CD4-positive, alpha-beta memory T cell (primary cell): Measurements from ENCODE around the gene KCNH4. TPM values are rescaled to one million over a fixed set of nuclear protein-coding genes. Genes with fewer than 3 reads are reported as not detected.
"Not testable (repeated sequence)": the region's sequence is repeated elsewhere in the genome, so short reads cannot be mapped to it uniquely, and the experiment has no call there.

Source experiments
- CTCF ChIA-PET: fragments of 350-600 bp; sonication (Branson Sonifier 250); formaldehyde crosslinking; loops from one replicate; lab custom pipeline; 2021; ENCODE audit warnings: inconsistent platforms; ENCODE audit not compliant: partially characterized antibody; lab: Charles Lee
- POLR2A ChIA-PET: fragments of 350-600 bp; sonication (Branson Sonifier 250); formaldehyde crosslinking; loops from one replicate; lab custom pipeline; 2021; ENCODE audit not compliant: partially characterized antibody; lab: Charles Lee
- DNase-seq, 5 donors: peaks; one replicate each; pipeline versions ENCODE4 v3.0.0 to v3.0.0-alpha.2; 2020 to 2022; ENCODE audit warnings: mixed read lengths in 1 of 5
- H3K27ac ChIP-seq: one replicate; pipeline ENCODE4 v1.7.0; 2013; ENCODE audit warnings: low read depth, low read length
- H3K27me3 ChIP-seq: 2 replicates; pipeline ENCODE4 v1.7.0; 2013; ENCODE audit warnings: mild to moderate bottlenecking, low read length, moderate library complexity; ENCODE audit not compliant: insufficient read depth
- H3K36me3 ChIP-seq: 2 replicates; pipeline ENCODE4 v1.7.0; 2013; ENCODE audit warnings: mild to moderate bottlenecking, low read length, moderate library complexity; ENCODE audit not compliant: insufficient read depth
- H3K4me1 ChIP-seq: 2 replicates; pipeline ENCODE4 v1.7.0; 2013; ENCODE audit warnings: mild to moderate bottlenecking, low read length, moderate library complexity; ENCODE audit not compliant: insufficient read depth
- H3K4me3 ChIP-seq, 2 donors: one replicate each; pipeline ENCODE4 v1.7.0; 2013; ENCODE audit warnings: low read length in 2 of 2, mild to moderate bottlenecking in 1 of 2
- H3K9me3 ChIP-seq, 2 donors: one replicate each; pipeline ENCODE4 v1.7.0; 2013; ENCODE audit warnings: low read length in 2 of 2, control low read depth in 1 of 2; ENCODE audit not compliant: control insufficient read depth in 1 of 2
- H3K27ac Mint-ChIP-seq, 7 donors: one replicate each; pipeline ENCODE4 v1.8.0; 2020 to 2021; ENCODE audit warnings: mixed read lengths in 7 of 7, mild to moderate bottlenecking in 6 of 7, inconsistent platforms in 3 of 7, moderate library complexity in 3 of 7
- H3K27me3 Mint-ChIP-seq, 2 donors: one replicate each; pipeline ENCODE4 v1.8.0; 2020 to 2021; ENCODE audit warnings: mixed read lengths in 2 of 2
- H3K36me3 Mint-ChIP-seq, 2 donors: one replicate each; pipeline ENCODE4 v1.8.0; 2020 to 2021; ENCODE audit warnings: mixed read lengths in 2 of 2, inconsistent platforms in 1 of 2, mild to moderate bottlenecking in 1 of 2
- H3K4me1 Mint-ChIP-seq, 4 donors: one replicate each; pipeline ENCODE4 v1.8.0; 2020 to 2021; ENCODE audit warnings: mixed read lengths in 4 of 4, mild to moderate bottlenecking in 1 of 4
- H3K4me3 Mint-ChIP-seq, 8 donors: one replicate each; pipeline ENCODE4 v1.8.0; 2020 to 2021; ENCODE audit warnings: mixed read lengths in 8 of 8, mild to moderate bottlenecking in 7 of 8, moderate library complexity in 6 of 8, inconsistent platforms in 3 of 8
- H3K9me3 Mint-ChIP-seq, 8 donors: one replicate each; pipeline ENCODE4 v1.8.0; 2020 to 2021; ENCODE audit warnings: mixed read lengths in 8 of 8, mild to moderate bottlenecking in 5 of 8, inconsistent platforms in 3 of 8, moderate library complexity in 1 of 8
- intact Hi-C: fragments of 100-400 bp; cut with micrococcal nuclease; formaldehyde crosslinking; loops from one replicate; pipeline ENCODE4 v1.15.1; 2023
- polyA plus RNA-seq, 2 donors: library from polyadenylated mRNA; unstranded; fragments of 300-500 nt; fragmentation: Illumina TruSeq; gene quantifications; one replicate each; pipeline ENCODE4 v1.2.3, GENCODE V29; 2021
- total RNA-seq, 2 experiments: library from RNA; stranded (reverse); gene quantifications; one replicate each; pipeline ENCODE4 v1.2.3, GENCODE V29; 2021

The KCNH4 gene
- total and polyA plus RNA-seq, 4 experiments from 2014 or later = 0.09 to 0.11 TPM; not detected in 2

DNA sequence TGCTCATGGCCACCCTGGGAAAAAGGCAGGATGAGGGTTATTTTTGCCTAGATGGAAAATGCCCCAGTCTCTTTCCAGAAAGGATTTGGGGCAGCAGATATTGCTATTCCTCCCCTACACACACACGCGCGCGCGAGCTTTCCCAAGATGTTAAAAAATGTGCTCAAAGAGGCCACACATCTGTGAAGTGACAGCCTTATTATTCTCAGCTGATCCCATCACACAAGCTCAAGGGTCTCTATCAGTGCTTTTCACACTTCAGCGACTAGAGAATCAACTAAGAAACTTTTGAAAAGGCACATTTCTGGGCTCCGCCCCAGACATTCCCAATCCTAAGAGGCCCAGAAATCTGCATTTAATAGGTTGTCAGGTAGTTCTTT, 20.4 kb downstream of the KCNH4 start:
- Histone ChIP-seq H3K36me3 (no peaks in the 10 kb centered on the region), H3K27me3 (no peaks in the 10 kb centered on the region), H3K27ac (no peak overlapping the region), H3K4me3 (no peak overlapping the region), H3K4me1 (peaks cover 3% of the 10 kb centered on the region), H3K9me3 (no peaks in the 10 kb centered on the region)
- intact Hi-C loops = no loop called here
- ChIA-PET POLR2A (no interaction called here), CTCF (no interaction called here)
- Mint-ChIP-seq H3K9me3 (peaks cover 0 to 9% (median 0%) of the 10 kb centered on the region in 8 donors), H3K27me3 (no peaks in the 10 kb centered on the region), H3K4me1 (peaks cover 0 to 6% (median 1%) of the 10 kb centered on the region in 4 donors), H3K27ac (no peak overlapping the region), H3K4me3 (no peak overlapping the region), H3K36me3 (no peaks in the 10 kb centered on the region)
- no peak for DNase-seq

DNA sequence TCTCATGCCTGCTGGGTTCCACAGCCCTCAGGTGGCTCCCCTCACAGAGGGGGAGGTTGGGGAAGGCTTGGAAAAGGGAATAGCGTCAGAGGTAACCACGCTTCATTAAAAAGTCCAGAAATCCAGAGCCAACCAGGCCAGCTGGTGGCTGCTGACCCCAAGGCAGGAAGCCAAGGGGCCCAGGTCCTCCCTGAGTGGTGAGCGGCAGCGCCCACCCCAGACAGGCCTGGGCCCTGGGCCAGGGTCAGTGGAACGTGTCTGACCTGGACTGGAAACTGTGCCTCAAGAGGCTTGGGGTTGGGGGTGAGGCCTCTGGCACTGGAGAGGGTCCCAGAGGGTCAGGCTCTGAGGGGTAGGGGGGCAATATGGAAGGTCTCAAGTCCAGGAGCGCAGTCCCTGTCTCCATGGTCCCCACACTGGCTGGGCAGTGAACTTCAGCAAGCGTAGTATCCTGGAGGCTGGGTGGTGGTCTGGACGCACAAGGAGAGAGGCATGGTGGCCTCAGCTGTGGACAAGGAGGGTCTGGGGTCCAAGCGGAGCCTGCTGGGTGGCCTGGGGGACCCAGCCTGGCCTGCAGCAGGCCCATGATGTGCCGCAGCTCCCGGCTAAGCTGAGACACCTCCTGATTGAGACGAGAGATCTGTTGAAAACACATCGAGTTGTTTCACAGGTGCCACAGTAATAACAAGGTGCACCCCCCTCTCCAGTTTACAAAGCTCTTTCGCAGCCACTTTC, 21.0 kb downstream of the KCNH4 start:
- no peak overlapping the region for H3K27ac Mint-ChIP-seq
- CTCF ChIA-PET = no interaction called here
- POLR2A ChIA-PET = no interaction called here

DNA sequence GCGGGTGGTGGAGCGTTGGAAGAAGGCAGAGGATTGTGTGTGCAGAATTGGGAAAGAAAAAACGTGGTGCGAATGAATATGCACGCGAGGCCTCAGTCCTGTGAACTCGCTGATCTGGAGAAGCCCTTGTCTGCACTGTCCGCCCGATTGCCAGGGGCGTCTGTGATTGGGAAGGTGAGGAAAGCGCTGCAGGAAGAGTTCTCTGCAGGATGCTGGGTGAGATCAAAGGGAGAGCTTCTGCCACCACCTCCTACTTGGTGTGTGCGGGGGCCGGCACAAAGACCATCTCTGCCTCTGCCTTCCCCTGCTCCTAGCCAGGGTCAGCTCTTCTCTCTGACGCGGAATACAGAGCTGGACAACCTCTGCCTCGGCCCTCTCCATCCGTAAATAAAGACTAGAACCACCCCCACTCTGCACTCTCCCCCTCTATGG, 25.3 kb downstream of the KCNH4 start:
- H3K9me3 Mint-ChIP-seq = peaks cover 0 to 9% (median 0%) of the 10 kb centered on the region in 8 donors
- DNase-seq = no peak
- H3K4me1 ChIP-seq = peaks cover 41% of the 10 kb centered on the region
- peak overlapping the region; percentile 96 for H3K27ac ChIP-seq
- peak overlapping the region in 5 of 7 donors; percentile 3 to 95 (median 56) for H3K27ac Mint-ChIP-seq
- H3K4me3 ChIP-seq = peak overlapping the region in 1 of 2 donors; percentile 41
- H3K9me3 ChIP-seq = no peaks in the 10 kb centered on the region
- H3K36me3 ChIP-seq = peaks cover 7% of the 10 kb centered on the region
- H3K4me1 Mint-ChIP-seq = peaks cover 24 to 46% (median 35%) of the 10 kb centered on the region in 4 donors
- intact Hi-C loops = loop anchor here (1.0 to 2.0 kb wide), 6 partner anchors 26 to 236 kb away; partner anchors contain the start of genes CNP, DHX58, GHDC and KCNH4
- no peaks in the 10 kb centered on the region for H3K27me3 Mint-ChIP-seq
- H3K4me3 Mint-ChIP-seq = peak overlapping the region; percentile 63 to 96 (median 90)
- no peaks in the 10 kb centered on the region for H3K27me3 ChIP-seq
- peaks cover 4 to 18% of the 10 kb centered on the region in 2 donors for H3K36me3 Mint-ChIP-seq
- CTCF ChIA-PET = interaction anchor here (0.6 to 3.1 kb wide), 2 partner anchors 26 to 37 kb away, joined by 3 to 10 read pairs; partner anchors contain the start of gene KCNH4
- POLR2A ChIA-PET = interaction anchor here (0.7 to 1.8 kb wide), 6 partner anchors 28 to 409 kb away, joined by 3 to 8 read pairs (median 3); partner anchors contain the start of genes CNP and GHDC

More for the DNA sequence above, 21.0 kb downstream of the KCNH4 start:
- intact Hi-C loops = no loop called here
- peaks cover under 1 to 9% (median 3%) of the 10 kb centered on the region in 4 donors for H3K4me1 Mint-ChIP-seq
- Histone ChIP-seq H3K9me3 (no peaks in the 10 kb centered on the region), H3K4me3 (no peak overlapping the region), H3K4me1 (peaks cover 7% of the 10 kb centered on the region), H3K27me3 (no peaks in the 10 kb centered on the region), H3K36me3 (no peaks in the 10 kb centered on the region), H3K27ac (no peak overlapping the region)
- H3K27me3 Mint-ChIP-seq = no peaks in the 10 kb centered on the region
- H3K9me3 Mint-ChIP-seq = peaks cover 0 to 9% (median 0%) of the 10 kb centered on the region in 8 donors
- no peak overlapping the region for H3K4me3 Mint-ChIP-seq
- DNase-seq = no peak
- H3K36me3 Mint-ChIP-seq = peaks cover 0 to under 1% of the 10 kb centered on the region in 2 donors

DNA sequence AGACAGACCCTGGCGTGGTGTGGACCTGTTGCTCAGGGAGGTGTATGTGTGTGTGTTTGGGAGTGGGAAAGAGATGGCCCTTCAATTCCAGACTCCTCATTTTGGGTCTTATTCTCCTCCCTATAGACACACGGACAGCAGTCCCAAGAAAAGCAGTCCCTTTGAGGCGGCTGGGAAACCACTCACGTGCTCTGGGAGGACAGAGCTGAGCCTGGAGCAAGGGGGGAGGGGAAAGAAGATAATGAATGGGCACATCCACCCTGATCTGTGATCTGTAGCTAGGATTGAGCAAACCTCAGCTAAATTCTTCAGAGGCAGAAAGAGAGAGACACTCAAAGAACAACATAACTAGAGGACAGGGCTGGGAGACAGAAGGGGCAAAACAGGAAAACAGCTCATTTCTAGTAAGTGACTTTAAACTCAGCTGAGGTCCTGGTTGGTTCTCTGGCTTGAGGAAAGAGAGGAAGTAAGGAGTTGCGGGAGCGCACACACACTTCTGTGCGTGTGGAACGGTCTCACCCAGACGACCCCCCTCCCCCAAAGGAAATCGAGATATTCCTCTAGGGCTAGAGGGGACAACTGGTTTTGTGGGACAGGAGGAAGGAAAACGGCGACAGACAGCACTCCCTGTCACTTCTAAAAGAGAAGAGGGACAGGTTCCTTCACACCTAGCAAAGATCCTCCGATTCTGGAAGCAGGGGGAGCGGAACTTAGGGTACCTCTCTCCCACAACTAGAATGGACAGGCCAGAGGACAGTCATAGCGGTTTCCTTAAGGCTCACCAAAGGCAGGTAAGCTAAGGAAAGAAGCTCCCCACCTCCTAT, 26.8 kb downstream of the KCNH4 start:
- intact Hi-C loops = loop anchor here (2.0 kb wide), 1 partner anchor 41 kb away; the partner anchor contains the start of gene DHX58
- DNase-seq = no peak
- peak overlapping the region; percentile 86 to 96 for H3K4me3 ChIP-seq
- H3K27ac Mint-ChIP-seq = peak overlapping the region; percentile 82 to 98 (median 96)
- peaks cover 42% of the 10 kb centered on the region for H3K4me1 ChIP-seq
- no peaks in the 10 kb centered on the region for H3K27me3 ChIP-seq
- peaks cover 24 to 49% (median 37%) of the 10 kb centered on the region in 4 donors for H3K4me1 Mint-ChIP-seq
- H3K27ac ChIP-seq = peak overlapping the region; percentile 96
- H3K36me3 Mint-ChIP-seq = peaks cover 4 to 20% of the 10 kb centered on the region in 2 donors
- no peaks in the 10 kb centered on the region for H3K9me3 ChIP-seq
- H3K36me3 ChIP-seq = peaks cover 7% of the 10 kb centered on the region
- ChIA-PET POLR2A (interaction anchor here (0.6 to 2.0 kb wide), 14 partner anchors 9 to 844 kb away, joined by 3 to 7 read pairs (median 3); partner anchors contain the start of genes DHX58, GHDC, HCRT and KAT2A), CTCF (interaction anchor here (0.8 to 1.1 kb wide), 2 partner anchors 134 to 136 kb away, joined by 4 to 5 read pairs; partner anchors contain the start of genes DNAJC7 and NKIRAS2)
- no peaks in the 10 kb centered on the region for H3K27me3 Mint-ChIP-seq
- H3K4me3 Mint-ChIP-seq = peak overlapping the region; percentile 89 to 98 (median 94)
- H3K9me3 Mint-ChIP-seq = peaks cover 0 to 8% (median 0%) of the 10 kb centered on the region in 8 donors

DNA sequence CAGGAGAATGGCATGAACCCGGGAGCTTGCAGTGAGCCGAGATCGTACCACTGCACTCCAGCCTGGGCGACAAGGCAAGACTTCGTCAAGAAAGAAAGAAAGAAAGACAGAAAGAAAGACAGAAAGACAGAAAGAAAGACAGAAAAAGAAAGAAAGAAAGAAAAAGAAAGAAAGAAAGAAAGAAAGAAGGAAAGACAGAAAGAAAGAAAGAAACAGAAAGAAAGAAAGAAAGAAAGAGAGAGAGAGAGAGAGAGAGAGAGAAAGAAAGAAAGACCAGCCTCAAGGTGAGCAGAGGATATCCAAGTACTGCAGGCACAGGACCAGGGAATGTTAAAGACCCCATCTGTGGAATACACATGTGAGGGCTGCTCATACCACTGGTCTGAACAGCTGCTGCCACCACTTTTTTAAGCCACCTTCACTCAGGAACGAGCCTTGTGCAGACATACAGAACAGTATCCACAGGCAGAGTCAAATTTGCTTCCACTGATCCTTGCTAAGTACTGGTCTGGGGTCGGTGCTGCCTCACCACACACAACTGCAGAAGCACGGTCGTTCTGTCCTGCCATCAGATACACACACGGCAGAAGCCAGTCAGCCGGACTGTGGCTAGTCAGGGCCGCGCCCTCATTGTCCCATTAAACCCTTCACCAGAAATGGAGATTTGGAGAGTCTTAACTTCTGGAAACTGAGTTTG, 33.9 kb downstream of the KCNH4 start:
- no peak overlapping the region for H3K4me3 ChIP-seq
- Mint-ChIP-seq H3K27me3 (no peaks in the 10 kb centered on the region), H3K4me1 (peaks cover 26 to 61% (median 45%) of the 10 kb centered on the region in 4 donors), H3K27ac (peak overlapping the region in 3 of 7 donors; percentile 60 to 76 (median 62)), H3K36me3 (peaks cover 16 to 50% of the 10 kb centered on the region in 2 donors), H3K9me3 (peaks cover 0 to 2% (median 0%) of the 10 kb centered on the region in 8 donors), H3K4me3 (no peak overlapping the region)
- H3K4me1 ChIP-seq = peaks cover 18% of the 10 kb centered on the region
- ChIA-PET POLR2A (no interaction called here), CTCF (interaction anchor here (0.6 kb wide), 1 partner anchor 83 kb away, joined by 3 read pairs; no protein-coding TSS in a partner anchor)
- no peaks in the 10 kb centered on the region for H3K27me3 ChIP-seq
- no peaks in the 10 kb centered on the region for H3K9me3 ChIP-seq
- intact Hi-C loops = no loop called here
- no peak overlapping the region for H3K27ac ChIP-seq
- DNase-seq = no peak
- H3K36me3 ChIP-seq = peaks cover 20% of the 10 kb centered on the region

DNA sequence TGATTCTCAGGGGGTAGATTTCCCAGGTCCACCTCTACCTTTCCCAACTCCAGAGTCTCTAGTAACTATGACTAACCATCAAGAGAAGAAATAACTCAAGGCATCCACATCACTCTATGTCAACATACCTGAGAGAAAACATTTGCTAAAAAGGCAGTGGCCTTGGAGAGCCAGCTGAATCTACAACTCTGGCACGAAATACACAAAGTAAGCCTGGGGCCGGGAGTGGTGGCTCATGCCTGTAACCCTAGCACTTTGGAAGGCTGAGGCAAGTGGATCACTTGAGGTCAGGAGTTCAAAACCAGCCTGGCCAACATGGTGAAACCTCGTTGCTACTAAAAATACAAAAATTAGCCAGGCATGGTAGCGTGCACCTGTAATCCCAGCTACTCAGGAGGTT, 37.8 kb downstream of the KCNH4 start:
- CTCF ChIA-PET = interaction anchor here (1.0 to 1.2 kb wide), 2 partner anchors 9 kb away, joined by 4 read pairs; no protein-coding TSS in a partner anchor
- H3K9me3 ChIP-seq, H3K27me3 ChIP-seq, intact Hi-C loops, H3K9me3 Mint-ChIP-seq, H3K4me3 ChIP-seq, H3K27me3 Mint-ChIP-seq, H3K4me3 Mint-ChIP-seq, H3K27ac ChIP-seq, DNase-seq: not testable (repeated sequence)
- H3K27ac Mint-ChIP-seq = peak overlapping the region in 2 of 7 donors; percentile 1 to 68
- Histone ChIP-seq H3K36me3 (peaks cover 21% of the 10 kb centered on the region), H3K4me1 (peaks cover 18% of the 10 kb centered on the region)
- H3K36me3 Mint-ChIP-seq = peaks cover 15 to 56% of the 10 kb centered on the region in 2 donors
- peaks cover 25 to 67% (median 42%) of the 10 kb centered on the region in 4 donors for H3K4me1 Mint-ChIP-seq
- POLR2A ChIA-PET = interaction anchor here (1.1 to 1.5 kb wide), 2 partner anchors 11 to 13 kb away, joined by 3 read pairs; no protein-coding TSS in a partner anchor
